Measurements from ENCODE around the gene LKAAEAR1. TPM values are rescaled to one million over a fixed set of nuclear protein-coding genes. Genes with fewer than 3 reads are reported as not detected.
A peak's percentile ranks its signal among the peaks of the same experiment; 100 is the strongest.

The LKAAEAR1 gene
- total and polyA plus RNA-seq, 8 donors: 0.22 to 0.24 TPM; not detected in 6

GRCh38 chr20:64111841-64112641 is 27.8 kb upstream of the LKAAEAR1 start:
- H3K4me1 ChIP-seq: no peaks in the 10 kb centered on the region
- peak in 3 of 6 donors; percentile 7 to 43 (median 31) for DNase-seq
- H3K27ac ChIP-seq: no peak overlapping the region
- TF ChIP-seq CTCF (IDR thresholded peaks at IDR 0.05): no peak
- no peaks in the 10 kb centered on the region for H3K27me3 ChIP-seq
- 73 to 83% methylated on average over 19 of the region's 19 CpGs for WGBS, 2 donors
- no peaks in the 10 kb centered on the region for H3K9me3 ChIP-seq
- H3K36me3 ChIP-seq: no peaks in the 10 kb centered on the region
- H3K4me3 ChIP-seq: no peak overlapping the region
- intact Hi-C loops (cut with DNase I): no loop called here
- no peak for ATAC-seq
- FAIRE-seq: no peak

GRCh38 chr20:64110411-64111068 is 26.3 kb upstream of the LKAAEAR1 start:
- WGBS, 2 donors: 81 to 85% methylated on average over 10 of the region's 10 CpGs
- Histone ChIP-seq H3K4me1 (no peaks in the 10 kb centered on the region), H3K36me3 (no peaks in the 10 kb centered on the region), H3K27me3 (no peaks in the 10 kb centered on the region), H3K4me3 (no peak overlapping the region), H3K9me3 (no peaks in the 10 kb centered on the region), H3K27ac (no peak overlapping the region)
- intact Hi-C loops (cut with DNase I): no loop called here
- peak in 1 of 6 donors; percentile 37 for DNase-seq
- no peak for FAIRE-seq
- ATAC-seq: no peak
- no peak for TF ChIP-seq CTCF (IDR thresholded peaks at IDR 0.05)

DNA sequence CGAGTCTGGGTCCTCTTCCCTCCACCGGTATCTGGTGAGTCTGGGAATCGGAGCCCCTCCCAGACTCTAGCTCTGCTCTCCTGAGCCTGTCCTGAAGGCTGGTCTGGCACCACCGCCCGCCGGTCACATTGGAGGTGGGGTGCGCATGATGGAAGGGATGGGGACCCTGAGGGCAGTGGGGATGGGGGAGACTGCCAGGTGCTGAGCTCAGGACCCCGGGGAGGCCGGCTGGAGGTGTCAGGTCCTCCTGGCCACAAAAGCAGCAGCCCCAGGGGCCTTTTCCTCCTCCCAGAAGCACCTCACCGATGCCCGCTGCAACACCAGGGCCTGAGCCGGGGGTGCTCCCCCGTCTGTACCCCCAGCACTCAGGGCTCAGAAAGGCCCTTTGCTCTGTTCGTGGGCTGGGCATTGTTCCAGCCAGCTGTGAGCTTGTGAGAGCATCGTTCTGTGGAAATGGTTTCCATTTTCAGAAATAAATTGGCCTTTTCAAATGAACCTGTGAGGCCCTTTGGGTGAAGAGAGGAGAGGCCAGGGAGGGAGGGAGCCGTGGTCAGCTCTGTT is 25.7 kb upstream of the LKAAEAR1 start:
- 64 to 78% methylated on average over 16 of the region's 16 CpGs for WGBS, 2 donors
- intact Hi-C loops (cut with DNase I): no loop called here
- Histone ChIP-seq H3K9me3 (no peaks in the 10 kb centered on the region), H3K4me1 (no peaks in the 10 kb centered on the region), H3K27ac (no peak overlapping the region), H3K36me3 (no peaks in the 10 kb centered on the region), H3K27me3 (no peaks in the 10 kb centered on the region), H3K4me3 (no peak overlapping the region)
- ATAC-seq: no peak
- peak in 2 of 6 donors; percentile 15 to 51 for DNase-seq
- FAIRE-seq: no peak
- TF ChIP-seq CTCF (IDR thresholded peaks at IDR 0.05): no peak

- H3K9me3 ChIP-seq: no peaks in the 10 kb centered on the region
- no peaks in the 10 kb centered on the region for H3K36me3 ChIP-seq
- WGBS, 2 donors: 61 to 71% methylated on average over 25 to 26 of the region's 26 CpGs
- no peak overlapping the region for H3K27ac ChIP-seq
- DNase-seq: peak in 2 of 6 donors; percentile 21 to 53
- intact Hi-C loops (cut with DNase I): no loop called here
- TF ChIP-seq CTCF (IDR thresholded peaks at IDR 0.05): no peak
- FAIRE-seq: no peak
- no peak overlapping the region for H3K4me3 ChIP-seq
- no peaks in the 10 kb centered on the region for H3K4me1 ChIP-seq
- H3K27me3 ChIP-seq: no peaks in the 10 kb centered on the region
- ATAC-seq: no peak
Observed at GRCh38 chr20:64108731-64109681, 24.8 kb upstream of the LKAAEAR1 start.
